Vagina (tissue), 2 donors: ENCODE measurements around the gene WDR47. TPM values are rescaled to one million over a fixed set of nuclear protein-coding genes. Genes with fewer than 3 reads are reported as not detected.

Experiments used
- DNase-seq, 2 donors: peaks; one replicate each; pipeline ENCODE4 v3.0.0-alpha.2; 2017; ENCODE audit errors: extremely low spot score in 2 of 2
- H3K27ac ChIP-seq: fragments of 200-600 bp; sonication (generic); one replicate; pipeline ENCODE4 v1.5.1; 2019
- H3K27me3 ChIP-seq: fragments of 200-600 bp; sonication (generic); one replicate; pipeline ENCODE4 v1.5.1; 2019
- H3K36me3 ChIP-seq, 2 donors: fragments of 200-600 bp; sonication (generic); one replicate each; pipeline ENCODE4 v1.5.1; 2017 to 2019
- H3K4me1 ChIP-seq: fragments of 200-600 bp; sonication (generic); one replicate; pipeline ENCODE4 v1.5.1; 2019
- H3K4me3 ChIP-seq, 2 donors: fragments of 200-600 bp; sonication (generic); 1 replicate in 1 of 2; 2 replicates in 1 of 2; pipeline ENCODE4 v1.5.1; 2016 to 2019
- H3K9me3 ChIP-seq: fragments of 200-600 bp; sonication (generic); one replicate; pipeline ENCODE4 v1.5.1; 2019
- POLR2A ChIP-seq, 2 donors: fragments of 450-650 bp; IDR thresholded peaks; one replicate each; pipeline ENCODE4 v1.6.1; 2017; ENCODE audit warnings: antibody characterized with exemption in 2 of 2, mild to moderate bottlenecking in 2 of 2, moderate library complexity in 2 of 2
- POLR2AphosphoS5 ChIP-seq, 2 donors: sonication (generic); formaldehyde crosslinking; IDR thresholded peaks; one replicate each; pipeline ENCODE4 v1.9.0; 2017; ENCODE audit warnings: antibody characterized with exemption in 2 of 2, mild to moderate bottlenecking in 2 of 2, low read depth in 1 of 2; ENCODE audit not compliant: insufficient read depth in 1 of 2
- intact Hi-C: fragments of 100-400 bp; cut with DNase I; formaldehyde crosslinking; loops from one replicate; pipeline ENCODE4 v1.15.1; 2023
- total RNA-seq: library from RNA; depleted of rRNA; stranded (reverse); fragments of >200 nt; gene quantifications from one replicate; pipeline ENCODE4 v1.2.3, GENCODE V29; 2016
- TF ChIP-seq, protein P1 (sequence below), 3 experiments: fragments of 450-650 bp in 2 of 3; fragments of 200-600 bp in 1 of 3; sonication (generic) in 1 of 3; IDR thresholded peaks; one replicate each; pipeline ENCODE4 v1.5.1; 2017 to 2019; ENCODE audit warnings: antibody characterized with exemption in 3 of 3, mild to moderate bottlenecking in 2 of 3, moderate library complexity in 2 of 3

WDR47 gene
- total RNA-seq, 1 donor from 2014 or later: 14.7 TPM

DNA sequence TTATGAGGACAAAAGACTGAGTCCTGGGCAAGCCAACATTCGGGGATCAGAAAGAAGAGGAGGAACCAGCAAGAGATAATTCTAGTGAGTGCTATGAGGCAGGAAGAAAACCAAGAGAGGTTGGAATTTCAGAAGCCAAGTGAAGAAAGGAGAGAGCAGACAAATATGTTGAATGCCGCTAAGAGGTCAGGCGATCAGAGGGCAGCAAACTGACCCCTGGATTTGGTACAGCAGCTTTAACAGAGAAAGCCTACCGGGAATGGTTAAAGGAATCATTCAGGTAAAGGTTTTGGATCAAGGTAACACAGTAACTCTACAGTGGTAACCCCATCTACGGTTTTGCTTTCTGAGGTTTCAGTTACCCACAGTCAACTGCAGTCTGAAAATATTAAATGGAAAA, 84.0 kb downstream of the WDR47 start:
- TF ChIP-seq, protein P1, sequence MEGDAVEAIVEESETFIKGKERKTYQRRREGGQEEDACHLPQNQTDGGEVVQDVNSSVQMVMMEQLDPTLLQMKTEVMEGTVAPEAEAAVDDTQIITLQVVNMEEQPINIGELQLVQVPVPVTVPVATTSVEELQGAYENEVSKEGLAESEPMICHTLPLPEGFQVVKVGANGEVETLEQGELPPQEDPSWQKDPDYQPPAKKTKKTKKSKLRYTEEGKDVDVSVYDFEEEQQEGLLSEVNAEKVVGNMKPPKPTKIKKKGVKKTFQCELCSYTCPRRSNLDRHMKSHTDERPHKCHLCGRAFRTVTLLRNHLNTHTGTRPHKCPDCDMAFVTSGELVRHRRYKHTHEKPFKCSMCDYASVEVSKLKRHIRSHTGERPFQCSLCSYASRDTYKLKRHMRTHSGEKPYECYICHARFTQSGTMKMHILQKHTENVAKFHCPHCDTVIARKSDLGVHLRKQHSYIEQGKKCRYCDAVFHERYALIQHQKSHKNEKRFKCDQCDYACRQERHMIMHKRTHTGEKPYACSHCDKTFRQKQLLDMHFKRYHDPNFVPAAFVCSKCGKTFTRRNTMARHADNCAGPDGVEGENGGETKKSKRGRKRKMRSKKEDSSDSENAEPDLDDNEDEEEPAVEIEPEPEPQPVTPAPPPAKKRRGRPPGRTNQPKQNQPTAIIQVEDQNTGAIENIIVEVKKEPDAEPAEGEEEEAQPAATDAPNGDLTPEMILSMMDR (IDR thresholded peaks at IDR 0.05): no peak
- TF ChIP-seq POLR2A (IDR thresholded peaks at IDR 0.05) (no peak), POLR2AphosphoS5 (IDR thresholded peaks at IDR 0.05; ENCODE audit: insufficient read depth in 1 of 2, low read depth in 1 of 2) (no peak)

DNA sequence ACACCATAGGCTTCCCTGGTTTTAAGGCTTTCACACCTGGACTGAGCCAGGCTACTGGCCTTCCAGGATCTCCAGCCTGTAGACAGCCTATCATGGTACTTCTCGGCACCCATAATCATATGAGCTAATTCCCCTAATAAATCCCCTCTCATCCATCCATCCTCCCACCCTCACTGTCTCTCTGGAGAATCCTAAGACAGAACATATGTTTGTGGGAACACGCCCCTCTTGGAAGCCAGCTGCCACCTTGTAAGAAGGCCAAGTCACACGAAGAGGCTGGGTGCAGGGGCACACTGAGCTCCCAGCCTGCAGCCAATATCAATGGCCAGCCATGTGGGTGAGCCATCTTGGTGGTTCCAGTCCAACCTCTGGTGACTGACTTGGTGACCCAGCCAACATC, 86.0 kb downstream of the WDR47 start:
- Histone ChIP-seq H3K27me3 (no peaks in the 10 kb centered on the region), H3K4me3 (no peak overlapping the region), H3K27ac (no peak overlapping the region), H3K36me3 (peaks cover 0 to 4% of the 10 kb centered on the region in 2 donors), H3K9me3 (no peaks in the 10 kb centered on the region), H3K4me1 (peaks cover 34% of the 10 kb centered on the region)
- no peak for DNase-seq
- TF ChIP-seq, protein P1 (IDR thresholded peaks at IDR 0.05): no peak
- no peak for TF ChIP-seq POLR2AphosphoS5 (IDR thresholded peaks at IDR 0.05; ENCODE audit: insufficient read depth in 1 of 2, low read depth in 1 of 2)
- no peak for TF ChIP-seq POLR2A (IDR thresholded peaks at IDR 0.05)
- intact Hi-C loops: no loop called here

More for the DNA sequence above, 84.0 kb downstream of the WDR47 start:
- Histone ChIP-seq H3K36me3 (peaks cover 0 to 4% of the 10 kb centered on the region in 2 donors), H3K4me3 (no peak overlapping the region), H3K27ac (no peak overlapping the region), H3K4me1 (peaks cover 51% of the 10 kb centered on the region), H3K27me3 (no peaks in the 10 kb centered on the region), H3K9me3 (no peaks in the 10 kb centered on the region)
- intact Hi-C loops: no loop called here
- DNase-seq: no peak

DNA sequence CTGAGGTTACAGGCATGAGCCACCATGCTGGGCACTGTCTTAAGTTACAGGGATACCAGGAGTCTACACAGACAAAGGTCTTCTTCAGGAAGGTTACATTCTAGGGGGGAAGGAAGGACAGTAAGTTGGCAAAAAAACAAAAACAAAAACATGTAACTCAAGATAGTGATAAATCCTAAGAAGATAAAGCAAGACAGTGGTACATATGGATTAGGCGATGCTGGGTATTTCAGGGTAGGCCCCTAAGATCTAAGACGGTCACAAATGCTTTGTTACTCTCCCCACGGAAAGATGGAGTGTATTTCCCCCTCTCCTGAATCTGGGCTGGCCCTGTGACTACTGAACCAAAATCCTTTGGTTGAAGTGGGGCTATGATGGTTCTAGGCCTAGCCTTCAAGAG, 86.8 kb downstream of the WDR47 start:
- intact Hi-C loops: no loop called here
- H3K4me3 ChIP-seq: no peak overlapping the region

DNA sequence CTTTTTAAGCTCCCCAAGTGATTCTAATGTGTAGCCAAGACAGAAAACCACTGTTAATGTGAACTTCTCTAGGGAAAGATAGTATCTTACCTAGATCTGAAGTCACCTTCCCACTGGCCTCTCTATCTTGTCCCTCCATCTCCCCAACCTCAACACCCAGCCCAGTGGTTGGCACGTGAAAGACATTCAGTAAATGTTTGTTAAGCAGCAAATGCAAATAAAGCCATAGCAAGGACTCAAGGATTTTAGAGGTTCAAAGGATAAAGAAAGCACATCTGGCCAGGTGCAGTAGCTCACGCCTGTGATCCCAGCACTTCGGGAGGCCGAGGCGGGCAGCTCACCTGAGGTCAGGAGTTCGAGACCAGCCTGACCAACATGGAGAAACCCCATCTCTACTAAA, 88.5 kb downstream of the WDR47 start:
- DNase-seq: no peak
- H3K36me3 ChIP-seq: peaks cover 0 to 4% of the 10 kb centered on the region in 2 donors
- intact Hi-C loops: no loop called here
- H3K4me3 ChIP-seq: no peak overlapping the region
- TF ChIP-seq POLR2AphosphoS5 (IDR thresholded peaks at IDR 0.05; ENCODE audit: insufficient read depth in 1 of 2, low read depth in 1 of 2): no peak
- TF ChIP-seq, protein P1 (IDR thresholded peaks at IDR 0.05): no peak
- TF ChIP-seq POLR2A (IDR thresholded peaks at IDR 0.05): no peak
- H3K4me1 ChIP-seq: peaks cover 27% of the 10 kb centered on the region
- H3K9me3 ChIP-seq: no peaks in the 10 kb centered on the region
- no peak overlapping the region for H3K27ac ChIP-seq
- H3K27me3 ChIP-seq: no peaks in the 10 kb centered on the region

More for the DNA sequence above, 86.8 kb downstream of the WDR47 start:
- Histone ChIP-seq H3K27ac (no peak overlapping the region), H3K36me3 (peaks cover 0 to 4% of the 10 kb centered on the region in 2 donors), H3K9me3 (no peaks in the 10 kb centered on the region), H3K4me1 (peaks cover 26% of the 10 kb centered on the region), H3K27me3 (no peaks in the 10 kb centered on the region)
- TF ChIP-seq POLR2A (IDR thresholded peaks at IDR 0.05): no peak
- no peak for TF ChIP-seq POLR2AphosphoS5 (IDR thresholded peaks at IDR 0.05; ENCODE audit: insufficient read depth in 1 of 2, low read depth in 1 of 2)
- TF ChIP-seq, protein P1 (IDR thresholded peaks at IDR 0.05): no peak
- no peak for DNase-seq

DNA sequence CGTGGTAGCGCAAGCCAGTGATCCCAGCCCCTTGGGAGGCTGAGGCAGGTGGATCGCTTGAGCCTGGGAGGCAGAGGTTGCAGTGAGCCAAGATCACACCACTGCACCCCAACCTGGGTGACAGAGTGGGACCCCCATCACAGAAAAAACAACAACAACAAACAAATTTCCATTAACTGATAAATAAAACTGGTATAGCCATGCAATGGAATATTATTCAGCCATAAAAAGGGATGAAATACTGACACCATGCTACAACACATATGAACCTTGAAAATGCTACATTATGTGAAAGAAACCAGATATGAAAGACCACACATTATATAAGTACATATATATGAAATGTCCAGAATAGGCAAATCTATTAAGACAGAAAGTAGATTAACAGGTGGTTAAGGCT, 90.7 kb downstream of the WDR47 start:
- intact Hi-C loops: no loop called here
- no peak for DNase-seq
- TF ChIP-seq, protein P1 (IDR thresholded peaks at IDR 0.05): no peak
- TF ChIP-seq POLR2AphosphoS5 (IDR thresholded peaks at IDR 0.05; ENCODE audit: insufficient read depth in 1 of 2, low read depth in 1 of 2): no peak
- TF ChIP-seq POLR2A (IDR thresholded peaks at IDR 0.05): no peak
- H3K9me3 ChIP-seq: no peaks in the 10 kb centered on the region
- peaks cover 0 to 14% of the 10 kb centered on the region in 2 donors for H3K36me3 ChIP-seq
- no peak overlapping the region for H3K27ac ChIP-seq
- peaks cover 16% of the 10 kb centered on the region for H3K4me1 ChIP-seq
- H3K27me3 ChIP-seq: no peaks in the 10 kb centered on the region
- H3K4me3 ChIP-seq: no peak overlapping the region
